ENCODE results near the gene CXXC4.

DNA sequence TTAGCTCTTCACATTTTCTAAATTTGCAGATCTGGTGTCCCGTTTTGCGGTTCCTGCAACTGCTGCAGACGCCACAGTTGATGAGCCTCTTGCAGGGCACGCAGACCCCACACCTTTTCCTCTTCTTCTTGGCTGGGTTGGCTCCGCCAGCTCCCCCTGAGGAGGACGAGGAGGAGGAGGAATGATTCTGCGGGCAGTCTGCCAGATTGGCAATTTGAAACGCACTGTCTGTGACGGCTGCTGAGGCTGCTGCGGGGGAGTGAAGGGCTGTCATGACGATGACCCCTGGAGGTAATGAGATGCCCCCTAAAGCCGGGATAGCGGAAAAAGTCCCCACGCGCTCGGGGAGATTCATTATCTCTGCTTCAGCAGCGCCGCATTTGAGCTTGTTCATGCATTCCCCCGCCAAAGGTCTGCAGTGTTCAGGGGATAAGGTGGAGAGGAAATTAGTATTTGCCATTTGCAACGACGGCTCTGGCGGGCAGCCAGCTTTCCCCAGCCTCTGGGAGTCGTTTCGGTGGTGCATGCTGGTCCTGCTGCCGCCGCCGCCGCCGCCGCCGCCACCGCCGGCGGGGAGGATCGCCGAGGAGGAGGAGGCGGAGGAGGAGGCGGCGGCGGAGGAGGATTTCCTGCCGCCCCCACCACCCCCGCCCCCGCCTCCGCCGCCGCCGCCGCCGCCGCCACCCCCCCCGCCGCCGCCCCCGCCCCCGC, 3.8 kb downstream of the CXXC4 start:
- no peak for TF ChIP-seq POLR2A (IDR thresholded peaks at IDR 0.05; ENCODE audit: extremely low read depth, insufficient read length)
- no peak for TF ChIP-seq CTCF (IDR thresholded peaks at IDR 0.05; ENCODE audit: low read depth, low read length)

All from NB4 (cell line).